Panc1 (cell line): ENCODE data around the gene DSCAML1. TPM values are rescaled to one million over a fixed set of nuclear protein-coding genes. Genes with fewer than 3 reads are reported as not detected.

Experiments
- ATAC-seq: fragments of 200-7000 bp; cut with Tn5 transposase; 2 replicates; pipeline ENCODE4 v1.9.1; 2020; ENCODE audit warnings: mild to moderate bottlenecking, moderate library complexity
- BruUV-seq: library from RNA; stranded (reverse); fragments of 400-500 nt; replicated peaks from 2 replicates; lab custom pipeline; 2021; lab: Mats Ljungman, UMichigan
- CTCF ChIA-PET: fragments of 300-600 bp; sonication (Branson Sonifier 250); formaldehyde crosslinking; loops from one replicate; lab custom pipeline; 2022; ENCODE audit warnings: antibody characterized with exemption; lab: Charles Lee
- POLR2A ChIA-PET: fragments of 300-600 bp; sonication (Branson Sonifier 250); formaldehyde crosslinking; loops from one replicate; lab custom pipeline; 2022; ENCODE audit warnings: antibody characterized with exemption; lab: Charles Lee
- DNase-seq: peaks from one replicate; pipeline ENCODE4 v3.0.0-alpha.2; 2010; ENCODE audit warnings: low read depth, low spot score
- H3K27ac ChIP-seq: 2 replicates; pipeline ENCODE4 v1.5.1; 2011; ENCODE audit warnings: mild to moderate bottlenecking, low read length, inconsistent platforms
- H3K27me3 ChIP-seq: fragments of 200-500 bp; sonication (Bioruptor generic); 2 replicates; pipeline ENCODE4 v1.6.0; 2014; ENCODE audit warnings: low read length, inconsistent platforms; ENCODE audit not compliant: control insufficient read depth, insufficient read depth
- H3K36me3 ChIP-seq: fragments of 200-500 bp; sonication (Bioruptor generic); 2 replicates; pipeline ENCODE4 v1.5.1; 2014; ENCODE audit warnings: inconsistent platforms, mild to moderate bottlenecking, low read length, moderate library complexity; ENCODE audit not compliant: control insufficient read depth, insufficient read depth
- H3K4me1 ChIP-seq: 2 replicates; pipeline ENCODE4 v1.5.1; 2011; ENCODE audit warnings: inconsistent platforms, mild to moderate bottlenecking, low read length, moderate library complexity; ENCODE audit not compliant: control insufficient read depth, insufficient read depth
- H3K4me3 ChIP-seq, 2 experiments: 2 replicates each; pipeline ENCODE4 v1.5.1; 2011 to 2012; ENCODE audit warnings: low read depth in 2 of 2, low read length in 2 of 2, mild to moderate bottlenecking in 2 of 2, inconsistent platforms in 1 of 2, moderate library complexity in 1 of 2
- H3K9me3 ChIP-seq: fragments of 200-500 bp; sonication (Bioruptor generic); 2 replicates; pipeline ENCODE4 v1.5.1; 2014; ENCODE audit warnings: low read depth, mild to moderate bottlenecking, inconsistent platforms, low read length, moderate library complexity; ENCODE audit not compliant: control insufficient read depth, insufficient read depth
- CTCF ChIP-seq: fragments of 450-650 bp; IDR thresholded peaks from 2 replicates; pipeline ENCODE4 v1.5.1; 2017; ENCODE audit warnings: mild to moderate bottlenecking
- POLR2AphosphoS5 ChIP-seq: IDR thresholded peaks from 2 replicates; pipeline ENCODE4 v1.6.1; 2012; ENCODE audit warnings: mild to moderate bottlenecking, low read depth, low read length, moderate library complexity
- SIN3A ChIP-seq: IDR thresholded peaks from 2 replicates; pipeline ENCODE4 v1.6.1; 2012; ENCODE audit warnings: low read depth, mild to moderate bottlenecking, low read length, moderate library complexity, borderline replicate concordance; ENCODE audit not compliant: insufficient read depth
- TCF7L2 ChIP-seq: IDR thresholded peaks from 2 replicates; pipeline ENCODE4 v1.6.1; 2011; ENCODE audit warnings: mild to moderate bottlenecking, low read depth, low read length, inconsistent platforms
- in situ Hi-C: cut with HindIII; loops from 2 replicates; pipeline ENCODE4 v1.10.0; 2016; ENCODE audit warnings: low sequenced_read_pairs, low pct_unique_long_range_greater_than_20kb
- intact Hi-C: fragments of 100-400 bp; cut with micrococcal nuclease; formaldehyde crosslinking; loops from one replicate; pipeline ENCODE4 v1.10.0; 2022; ENCODE audit not compliant: unreplicated experiment
- total RNA-seq: library from RNA; stranded (reverse); gene quantifications from one replicate; pipeline ENCODE4 v1.2.1, GENCODE V29; 2021; ENCODE audit not compliant: unreplicated experiment
- TF ChIP-seq, protein P1 (sequence below), 2 experiments: IDR thresholded peaks; 2 replicates each; pipeline ENCODE4 v1.6.1; 2011 to 2012; ENCODE audit warnings: low read depth in 2 of 2, control low read depth in 1 of 2, low read length in 1 of 2, mild to moderate bottlenecking in 1 of 2, moderate library complexity in 1 of 2; ENCODE audit not compliant: insufficient read depth in 1 of 2

DSCAML1 gene
- total RNA-seq, 1 experiment from 2014 or later, result 1.6 TPM

DNA sequence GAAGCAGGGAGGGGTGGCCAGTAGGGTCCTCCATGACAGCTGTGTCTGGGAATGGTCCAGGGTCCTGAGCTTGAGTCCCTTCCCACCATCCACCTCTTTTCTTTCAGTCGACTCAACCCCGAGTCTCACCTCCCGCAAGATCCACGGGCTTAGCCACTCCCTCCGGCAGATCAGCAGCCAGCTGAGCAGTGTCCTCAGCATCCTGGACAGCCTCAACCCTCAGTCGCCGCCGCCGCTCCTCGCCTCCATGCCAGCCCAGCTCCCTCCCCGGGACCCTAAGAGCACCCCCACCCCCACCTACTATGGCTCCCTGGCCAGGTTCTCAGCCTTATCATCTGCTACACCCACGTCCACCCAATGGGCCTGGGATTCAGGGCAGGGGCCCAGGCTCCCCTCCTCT lies 387.5 kb downstream of the DSCAML1 start:
- Histone ChIP-seq H3K9me3 (peaks cover 4% of the 10 kb centered on the region; the same call in 1 of the 2 replicates), H3K27me3 (no peaks in the 10 kb centered on the region), H3K27ac (no peak overlapping the region), H3K4me3 (no peak overlapping the region), H3K36me3 (no peaks in the 10 kb centered on the region), H3K4me1 (no peaks in the 10 kb centered on the region)
- TF ChIP-seq SIN3A (no peak), TCF7L2 (no peak), CTCF (no peak), POLR2AphosphoS5 (no peak)
- TF ChIP-seq, protein P1, sequence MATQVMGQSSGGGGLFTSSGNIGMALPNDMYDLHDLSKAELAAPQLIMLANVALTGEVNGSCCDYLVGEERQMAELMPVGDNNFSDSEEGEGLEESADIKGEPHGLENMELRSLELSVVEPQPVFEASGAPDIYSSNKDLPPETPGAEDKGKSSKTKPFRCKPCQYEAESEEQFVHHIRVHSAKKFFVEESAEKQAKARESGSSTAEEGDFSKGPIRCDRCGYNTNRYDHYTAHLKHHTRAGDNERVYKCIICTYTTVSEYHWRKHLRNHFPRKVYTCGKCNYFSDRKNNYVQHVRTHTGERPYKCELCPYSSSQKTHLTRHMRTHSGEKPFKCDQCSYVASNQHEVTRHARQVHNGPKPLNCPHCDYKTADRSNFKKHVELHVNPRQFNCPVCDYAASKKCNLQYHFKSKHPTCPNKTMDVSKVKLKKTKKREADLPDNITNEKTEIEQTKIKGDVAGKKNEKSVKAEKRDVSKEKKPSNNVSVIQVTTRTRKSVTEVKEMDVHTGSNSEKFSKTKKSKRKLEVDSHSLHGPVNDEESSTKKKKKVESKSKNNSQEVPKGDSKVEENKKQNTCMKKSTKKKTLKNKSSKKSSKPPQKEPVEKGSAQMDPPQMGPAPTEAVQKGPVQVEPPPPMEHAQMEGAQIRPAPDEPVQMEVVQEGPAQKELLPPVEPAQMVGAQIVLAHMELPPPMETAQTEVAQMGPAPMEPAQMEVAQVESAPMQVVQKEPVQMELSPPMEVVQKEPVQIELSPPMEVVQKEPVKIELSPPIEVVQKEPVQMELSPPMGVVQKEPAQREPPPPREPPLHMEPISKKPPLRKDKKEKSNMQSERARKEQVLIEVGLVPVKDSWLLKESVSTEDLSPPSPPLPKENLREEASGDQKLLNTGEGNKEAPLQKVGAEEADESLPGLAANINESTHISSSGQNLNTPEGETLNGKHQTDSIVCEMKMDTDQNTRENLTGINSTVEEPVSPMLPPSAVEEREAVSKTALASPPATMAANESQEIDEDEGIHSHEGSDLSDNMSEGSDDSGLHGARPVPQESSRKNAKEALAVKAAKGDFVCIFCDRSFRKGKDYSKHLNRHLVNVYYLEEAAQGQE (IDR thresholded peaks at IDR 0.05; ENCODE audit: insufficient read depth in 1 of 2, low read depth in 2 of 2, low read length in 1 of 2), result no peak
- CTCF ChIA-PET, result no interaction called here
- intact Hi-C loops, result no loop called here
- ATAC-seq (no peak), DNase-seq (no peak)
- POLR2A ChIA-PET, result no interaction called here
- in situ Hi-C loops, result no loop called here
- no TSS peak for BruUV-seq

GRCh38 chr11:117408356-117408755 lies 388.7 kb downstream of the DSCAML1 start:
- Histone ChIP-seq H3K4me3 (no peak overlapping the region), H3K4me1 (no peaks in the 10 kb centered on the region), H3K36me3 (no peaks in the 10 kb centered on the region), H3K9me3 (peaks cover 4% of the 10 kb centered on the region; the same call in 1 of the 2 replicates), H3K27me3 (no peaks in the 10 kb centered on the region), H3K27ac (no peak overlapping the region)
- DNase-seq, result no peak
- in situ Hi-C loops, result no loop called here
- ChIA-PET POLR2A (no interaction called here), CTCF (no interaction called here)
- TF ChIP-seq, protein P1 (IDR thresholded peaks at IDR 0.05; ENCODE audit: insufficient read depth in 1 of 2, low read depth in 2 of 2, low read length in 1 of 2), result no peak
- TF ChIP-seq POLR2AphosphoS5 (no peak), TCF7L2 (no peak), SIN3A (no peak), CTCF (no peak)
- intact Hi-C loops, result no loop called here
- no peak for ATAC-seq
- BruUV-seq, result no TSS peak
